GM12875 (cell line): ENCODE results near the gene CHKA.
A peak's percentile ranks its signal among the peaks of the same experiment; 100 is the strongest.

Experiments
- H3K4me3 ChIP-seq: one replicate; pipeline ENCODE4 v1.5.1; 2011; ENCODE audit warnings: low read depth, low read length, control low read depth
- CTCF ChIP-seq: IDR thresholded peaks from 2 replicates; pipeline ENCODE4 v1.5.1; 2011; ENCODE audit warnings: low read depth, mild to moderate bottlenecking, control low read depth, inconsistent platforms, low read length, moderate library complexity, borderline replicate concordance; ENCODE audit not compliant: insufficient read depth

Gene CHKA

GRCh38 chr11:68083517-68083916 is 37.7 kb downstream of the CHKA start:
- TF ChIP-seq CTCF: no peak
- H3K4me3 ChIP-seq: no peak overlapping the region

DNA sequence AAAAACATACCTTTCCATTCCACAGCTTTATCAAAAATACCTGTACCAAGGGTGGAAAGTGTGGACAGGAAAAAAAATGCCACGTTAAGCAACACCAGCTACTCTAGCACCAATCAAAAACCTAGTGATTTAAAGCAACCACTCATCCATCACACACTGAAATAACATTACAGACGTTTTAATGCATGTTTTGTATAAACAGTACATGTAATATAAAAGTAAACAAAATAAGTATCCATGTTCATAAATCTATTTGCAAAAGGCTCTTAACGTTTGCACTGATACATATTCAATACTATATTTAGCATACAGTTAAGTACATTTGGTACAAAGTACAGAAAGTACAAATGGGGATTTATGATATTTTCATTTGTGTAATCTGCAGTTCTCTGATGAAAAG is 38.7 kb downstream of the CHKA start:
- TF ChIP-seq CTCF: no peak
- H3K4me3 ChIP-seq: no peak overlapping the region

DNA sequence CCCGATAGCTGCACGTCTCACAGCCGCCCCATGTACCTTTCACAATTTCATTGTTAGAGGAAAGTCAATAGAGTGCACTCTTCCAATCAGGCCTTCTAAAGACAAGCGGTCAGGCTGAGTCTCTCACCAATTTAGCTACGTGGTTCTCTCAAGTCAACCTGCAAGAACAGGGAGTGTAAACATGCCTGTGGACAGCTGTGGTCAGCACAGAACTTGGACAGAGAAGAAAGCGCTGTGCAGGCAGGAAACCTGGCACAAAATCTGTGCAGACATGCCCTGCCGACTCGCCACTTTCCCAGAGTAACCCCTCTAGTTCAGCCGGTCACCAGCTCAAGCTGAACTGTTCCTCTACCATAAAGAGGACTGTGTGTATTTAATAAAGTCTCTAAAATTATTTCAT is 39.5 kb downstream of the CHKA start:
- no peak for TF ChIP-seq CTCF
- no peak overlapping the region for H3K4me3 ChIP-seq

- no peak for TF ChIP-seq CTCF
- no peak overlapping the region for H3K4me3 ChIP-seq
Observed at GRCh38 chr11:68080860-68081259, 40.3 kb downstream of the CHKA start.

DNA sequence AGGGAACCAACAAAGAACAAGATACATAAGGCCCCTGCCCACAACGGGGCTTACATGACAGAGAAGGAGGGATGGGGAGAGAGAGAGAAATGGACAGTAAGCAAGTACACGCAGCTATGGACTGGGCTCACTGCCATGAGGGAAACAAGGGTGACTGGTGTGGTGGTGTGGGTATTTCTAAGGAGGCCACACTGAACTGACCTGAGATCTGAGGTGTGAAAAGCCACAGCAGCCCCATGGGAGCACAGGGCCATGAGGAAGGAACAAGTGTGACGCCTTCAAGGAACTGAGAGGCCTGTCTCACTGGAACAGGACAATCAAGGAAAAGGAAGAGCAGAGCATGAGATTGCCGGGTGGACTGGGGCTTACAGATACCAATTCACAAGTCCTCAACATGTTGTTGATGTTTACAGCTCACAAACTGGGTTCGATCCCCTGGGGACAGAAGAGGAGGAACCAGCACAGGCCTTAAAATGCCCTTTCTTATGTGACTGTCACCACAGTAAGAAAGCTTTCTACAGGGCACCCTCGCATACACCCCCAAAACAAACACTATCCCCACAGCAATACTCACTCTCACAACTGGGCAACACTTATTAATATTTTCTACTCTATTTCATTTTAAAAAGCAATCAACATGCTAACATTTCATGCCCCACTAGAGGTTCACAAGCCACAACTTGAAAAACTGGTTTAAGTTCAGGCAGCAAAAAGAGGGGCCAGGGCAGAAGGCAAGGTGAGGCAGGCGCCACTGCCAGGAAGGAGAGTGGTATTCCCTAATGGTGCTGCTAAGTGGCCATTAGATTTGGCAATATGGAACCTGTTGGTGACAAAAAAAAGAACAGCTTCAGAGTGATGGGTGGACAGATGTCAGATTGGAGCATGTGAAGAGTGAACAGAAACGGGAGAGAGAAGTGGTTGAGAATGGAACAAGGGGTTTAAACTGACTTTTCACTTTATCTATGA is 43.3 kb downstream of the CHKA start:
- TF ChIP-seq CTCF: no peak
- no peak overlapping the region for H3K4me3 ChIP-seq

DNA sequence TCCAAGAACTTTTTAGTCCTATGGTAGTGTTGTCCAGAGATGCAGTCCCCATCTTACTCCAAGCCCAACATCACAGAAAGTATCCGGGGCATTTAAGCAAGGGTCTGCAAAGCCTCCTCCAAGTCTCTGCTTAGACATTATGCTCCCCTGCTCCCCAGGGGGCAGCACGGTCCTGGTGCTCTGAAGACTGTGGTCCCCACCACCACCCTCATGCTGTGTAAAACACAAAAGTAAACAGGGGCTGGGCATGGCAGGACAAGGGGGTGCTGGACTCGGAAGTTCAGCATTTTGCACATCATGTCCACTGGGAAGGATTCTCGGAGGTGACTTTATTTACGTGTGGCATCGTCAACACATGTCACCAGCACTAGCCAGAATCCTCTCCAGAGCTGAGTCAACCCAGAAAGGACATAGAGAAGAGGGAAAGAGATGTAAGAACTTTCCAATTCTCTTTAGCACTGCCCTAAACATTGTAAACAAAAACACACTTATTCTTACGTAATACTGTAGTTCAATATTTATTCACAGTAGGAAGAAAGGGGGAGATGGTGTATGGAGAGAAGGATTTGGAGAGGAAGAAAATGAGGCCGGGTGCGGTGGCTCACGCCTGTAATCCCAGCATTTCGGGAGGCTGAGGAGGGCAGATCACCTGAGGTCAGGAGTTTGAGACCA is 44.7 kb downstream of the CHKA start:
- peak; percentile 27; the same call in 1 of the 2 replicates for TF ChIP-seq CTCF
- no peak overlapping the region for H3K4me3 ChIP-seq
